K562 (cell line): ENCODE measurements around the gene DCP2. TPM values are rescaled to one million over a fixed set of nuclear protein-coding genes. Genes with fewer than 3 reads are reported as not detected.

Source experiments
- CBX1 ChIP-seq: sonication (generic); IDR thresholded peaks from 2 replicates; pipeline ENCODE4 v1.6.1; 2016; ENCODE audit warnings: antibody characterized with exemption, low read depth, mild to moderate bottlenecking
- KAT2B ChIP-seq: IDR thresholded peaks from one replicate; pipeline ENCODE4 v1.6.1; 2012; ENCODE audit warnings: low read depth, mild to moderate bottlenecking, control low read depth, inconsistent platforms, low read length, moderate library complexity
- PHB ChIP-seq: fragments of 250-450 bp; sonication (Bioruptor Pico); IDR thresholded peaks from 2 replicates; pipeline ENCODE4 v1.5.0; 2021
- TCF7 ChIP-seq: sonication (generic); IDR thresholded peaks from 2 replicates; pipeline ENCODE4 v1.6.1; 2016; ENCODE audit warnings: antibody characterized with exemption, borderline replicate concordance
- ZNF551 ChIP-seq: fragments of 250-450 bp; sonication (Bioruptor Pico); IDR thresholded peaks from 2 replicates; pipeline ENCODE4 v1.5.0; 2021; ENCODE audit warnings: mild to moderate bottlenecking, moderate library complexity
- polyA plus RNA-seq, 8 experiments: library from polyadenylated mRNA; depleted of rRNA in 4 of 8; stranded (reverse) in 5 of 8; unstranded in 3 of 8; fragments of >200 nt; fragmentation: Nextera tagmentation in 2 of 8; fragmentation: Illumina TruSeq in 1 of 8; extraction: Ambion mirVana in 2 of 8; extraction: Trizol in 1 of 8; gene quantifications; 2 replicates each; pipeline versions ENCODE4 v1.2.1 to v1.2.3, GENCODE V29; 2011 to 2014; ENCODE audit warnings: inconsistent platforms in 1 of 8, missing spikeins in 1 of 8
- total RNA-seq, 7 experiments: library from RNA; depleted of rRNA in 6 of 7; stranded (reverse); fragments of >200 nt in 6 of 7; fragmentation: Illumina TruSeq in 2 of 7; extraction: Trizol in 2 of 7; gene quantifications; 2 replicates each; pipeline versions ENCODE4 v1.2.1 to v1.2.3, GENCODE V29; 2011 to 2021; ENCODE audit warnings: low replicate concordance in 1 of 7
- TF ChIP-seq, protein P1 (sequence below): fragments of 450-650 bp; IDR thresholded peaks from 2 replicates; pipeline ENCODE4 v1.6.1; 2016; ENCODE audit warnings: low read depth
- TF ChIP-seq, protein P2 (sequence below), 2 experiments: fragments of 450-650 bp in 1 of 2; sonication (generic) in 1 of 2; formaldehyde crosslinking in 1 of 2; IDR thresholded peaks; 2 replicates each; pipeline versions ENCODE4 v1.7.1 to v1.9.0; 2016 to 2022; ENCODE audit warnings: inconsistent platforms in 1 of 2, mild to moderate bottlenecking in 1 of 2, missing genetic modification reagents in 1 of 2
- TF ChIP-seq, protein P3 (sequence below), 2 experiments: fragments of 250-450 bp in 1 of 2; fragments of 450-650 bp in 1 of 2; sonication (Bioruptor Pico) in 1 of 2; IDR thresholded peaks; 2 replicates each; pipeline versions ENCODE4 v1.6.1 to v1.8.0; 2016 to 2021; ENCODE audit warnings: mild to moderate bottlenecking in 2 of 2, moderate library complexity in 2 of 2, missing compliant biosample characterization in 1 of 2, missing genetic modification characterization in 1 of 2

Gene DCP2
- total and polyA plus RNA-seq, 9 of the 15 experiments (the other 6 are each of a cell fraction or from before 2014, with no cell fraction given): 25.9 to 109 (median 46.7) TPM

DNA sequence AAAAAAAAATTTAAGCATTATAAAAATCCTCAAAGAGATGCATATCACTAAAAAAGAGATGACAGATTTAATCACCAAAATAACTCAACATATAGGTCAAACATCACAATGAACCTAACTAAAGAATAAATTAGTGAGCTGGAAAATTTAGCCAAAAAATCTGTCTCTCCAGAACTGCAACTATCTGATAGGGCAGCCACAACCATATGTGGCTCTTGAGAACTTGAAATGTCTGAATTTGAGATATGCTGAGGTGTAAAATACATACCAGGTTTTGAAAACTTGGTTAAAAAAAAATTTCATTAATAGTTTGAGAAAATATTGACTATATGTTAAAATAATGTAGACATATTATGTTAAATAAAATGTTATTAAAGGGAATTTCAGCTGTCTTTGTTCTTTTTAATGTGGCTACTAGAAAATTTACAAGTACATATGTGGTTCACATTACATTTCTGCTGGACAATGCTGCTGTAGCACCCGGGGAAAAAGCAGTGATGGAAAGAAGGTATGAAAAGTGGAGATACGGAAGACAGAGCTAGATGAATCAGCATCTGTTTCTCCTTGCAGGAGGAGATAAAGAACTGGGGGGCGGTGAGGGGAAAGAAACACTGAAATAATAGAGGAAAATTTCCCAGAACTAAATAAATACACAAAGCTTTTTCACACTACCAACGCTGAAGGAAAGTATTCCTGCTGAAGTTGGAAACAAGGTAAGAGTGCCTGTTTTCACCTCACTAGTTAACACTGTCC, 66.1 kb downstream of the DCP2 start (continued):
- TF ChIP-seq, protein P1, sequence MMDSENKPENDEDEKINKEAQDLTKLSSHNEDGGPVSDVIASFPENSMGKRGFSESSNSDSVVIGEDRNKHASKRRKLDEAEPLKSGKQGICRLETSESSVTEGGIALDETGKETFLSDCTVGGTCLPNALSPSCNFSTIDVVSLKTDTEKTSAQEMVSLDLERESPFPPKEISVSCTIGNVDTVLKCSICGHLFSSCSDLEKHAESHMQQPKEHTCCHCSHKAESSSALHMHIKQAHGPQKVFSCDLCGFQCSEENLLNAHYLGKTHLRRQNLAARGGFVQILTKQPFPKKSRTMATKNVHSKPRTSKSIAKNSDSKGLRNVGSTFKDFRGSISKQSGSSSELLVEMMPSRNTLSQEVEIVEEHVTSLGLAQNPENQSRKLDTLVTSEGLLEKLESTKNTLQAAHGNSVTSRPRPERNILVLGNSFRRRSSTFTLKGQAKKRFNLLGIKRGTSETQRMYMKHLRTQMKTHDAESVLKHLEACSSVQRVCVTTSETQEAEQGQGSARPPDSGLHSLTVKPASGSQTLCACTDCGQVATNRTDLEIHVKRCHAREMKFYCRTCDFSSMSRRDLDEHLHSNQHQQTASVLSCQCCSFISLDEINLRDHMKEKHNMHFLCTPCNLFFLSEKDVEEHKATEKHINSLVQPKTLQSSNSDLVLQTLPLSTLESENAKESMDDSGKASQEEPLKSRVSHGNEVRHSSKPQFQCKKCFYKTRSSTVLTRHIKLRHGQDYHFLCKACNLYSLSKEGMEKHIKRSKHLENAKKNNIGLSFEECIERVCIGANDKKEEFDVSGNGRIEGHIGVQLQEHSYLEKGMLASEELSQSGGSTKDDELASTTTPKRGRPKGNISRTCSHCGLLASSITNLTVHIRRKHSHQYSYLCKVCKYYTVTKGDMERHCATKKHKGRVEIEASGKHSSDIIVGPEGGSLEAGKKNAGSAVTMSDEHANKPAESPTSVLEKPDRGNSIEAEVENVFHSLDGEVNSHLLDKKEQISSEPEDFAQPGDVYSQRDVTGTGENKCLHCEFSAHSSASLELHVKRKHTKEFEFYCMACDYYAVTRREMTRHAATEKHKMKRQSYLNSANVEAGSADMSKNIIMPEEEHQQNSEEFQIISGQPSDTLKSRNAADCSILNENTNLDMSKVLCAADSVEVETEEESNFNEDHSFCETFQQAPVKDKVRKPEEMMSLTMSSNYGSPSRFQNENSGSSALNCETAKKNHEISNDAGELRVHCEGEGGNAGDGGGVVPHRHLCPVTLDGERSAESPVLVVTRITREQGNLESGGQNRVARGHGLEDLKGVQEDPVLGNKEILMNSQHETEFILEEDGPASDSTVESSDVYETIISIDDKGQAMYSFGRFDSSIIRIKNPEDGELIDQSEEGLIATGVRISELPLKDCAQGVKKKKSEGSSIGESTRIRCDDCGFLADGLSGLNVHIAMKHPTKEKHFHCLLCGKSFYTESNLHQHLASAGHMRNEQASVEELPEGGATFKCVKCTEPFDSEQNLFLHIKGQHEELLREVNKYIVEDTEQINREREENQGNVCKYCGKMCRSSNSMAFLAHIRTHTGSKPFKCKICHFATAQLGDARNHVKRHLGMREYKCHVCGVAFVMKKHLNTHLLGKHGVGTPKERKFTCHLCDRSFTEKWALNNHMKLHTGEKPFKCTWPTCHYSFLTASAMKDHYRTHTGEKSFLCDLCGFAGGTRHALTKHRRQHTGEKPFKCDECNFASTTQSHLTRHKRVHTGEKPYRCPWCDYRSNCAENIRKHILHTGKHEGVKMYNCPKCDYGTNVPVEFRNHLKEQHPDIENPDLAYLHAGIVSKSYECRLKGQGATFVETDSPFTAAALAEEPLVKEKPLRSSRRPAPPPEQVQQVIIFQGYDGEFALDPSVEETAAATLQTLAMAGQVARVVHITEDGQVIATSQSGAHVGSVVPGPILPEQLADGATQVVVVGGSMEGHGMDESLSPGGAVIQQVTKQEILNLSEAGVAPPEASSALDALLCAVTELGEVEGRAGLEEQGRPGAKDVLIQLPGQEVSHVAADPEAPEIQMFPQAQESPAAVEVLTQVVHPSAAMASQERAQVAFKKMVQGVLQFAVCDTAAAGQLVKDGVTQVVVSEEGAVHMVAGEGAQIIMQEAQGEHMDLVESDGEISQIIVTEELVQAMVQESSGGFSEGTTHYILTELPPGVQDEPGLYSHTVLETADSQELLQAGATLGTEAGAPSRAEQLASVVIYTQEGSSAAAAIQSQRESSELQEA: no peak
- TF ChIP-seq, protein P2, sequence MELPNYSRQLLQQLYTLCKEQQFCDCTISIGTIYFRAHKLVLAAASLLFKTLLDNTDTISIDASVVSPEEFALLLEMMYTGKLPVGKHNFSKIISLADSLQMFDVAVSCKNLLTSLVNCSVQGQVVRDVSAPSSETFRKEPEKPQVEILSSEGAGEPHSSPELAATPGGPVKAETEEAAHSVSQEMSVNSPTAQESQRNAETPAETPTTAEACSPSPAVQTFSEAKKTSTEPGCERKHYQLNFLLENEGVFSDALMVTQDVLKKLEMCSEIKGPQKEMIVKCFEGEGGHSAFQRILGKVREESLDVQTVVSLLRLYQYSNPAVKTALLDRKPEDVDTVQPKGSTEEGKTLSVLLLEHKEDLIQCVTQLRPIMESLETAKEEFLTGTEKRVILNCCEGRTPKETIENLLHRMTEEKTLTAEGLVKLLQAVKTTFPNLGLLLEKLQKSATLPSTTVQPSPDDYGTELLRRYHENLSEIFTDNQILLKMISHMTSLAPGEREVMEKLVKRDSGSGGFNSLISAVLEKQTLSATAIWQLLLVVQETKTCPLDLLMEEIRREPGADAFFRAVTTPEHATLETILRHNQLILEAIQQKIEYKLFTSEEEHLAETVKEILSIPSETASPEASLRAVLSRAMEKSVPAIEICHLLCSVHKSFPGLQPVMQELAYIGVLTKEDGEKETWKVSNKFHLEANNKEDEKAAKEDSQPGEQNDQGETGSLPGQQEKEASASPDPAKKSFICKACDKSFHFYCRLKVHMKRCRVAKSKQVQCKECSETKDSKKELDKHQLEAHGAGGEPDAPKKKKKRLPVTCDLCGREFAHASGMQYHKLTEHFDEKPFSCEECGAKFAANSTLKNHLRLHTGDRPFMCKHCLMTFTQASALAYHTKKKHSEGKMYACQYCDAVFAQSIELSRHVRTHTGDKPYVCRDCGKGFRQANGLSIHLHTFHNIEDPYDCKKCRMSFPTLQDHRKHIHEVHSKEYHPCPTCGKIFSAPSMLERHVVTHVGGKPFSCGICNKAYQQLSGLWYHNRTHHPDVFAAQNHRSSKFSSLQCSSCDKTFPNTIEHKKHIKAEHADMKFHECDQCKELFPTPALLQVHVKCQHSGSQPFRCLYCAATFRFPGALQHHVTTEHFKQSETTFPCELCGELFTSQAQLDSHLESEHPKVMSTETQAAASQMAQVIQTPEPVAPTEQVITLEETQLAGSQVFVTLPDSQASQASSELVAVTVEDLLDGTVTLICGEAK (IDR thresholded peaks at IDR 0.05): no peak
- TF ChIP-seq, protein P2 (CRISPR knock-in tag; IDR thresholded peaks at IDR 0.05): no peak
- TF ChIP-seq ZNF551 (CRISPR knock-in tag) (no peak), TCF7 (no peak), PHB (CRISPR knock-in tag) (no peak), KAT2B (no peak), CBX1 (no peak)
- TF ChIP-seq, protein P3, sequence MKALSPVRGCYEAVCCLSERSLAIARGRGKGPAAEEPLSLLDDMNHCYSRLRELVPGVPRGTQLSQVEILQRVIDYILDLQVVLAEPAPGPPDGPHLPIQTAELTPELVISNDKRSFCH (CRISPR knock-in tag; IDR thresholded peaks at IDR 0.05): no peak
- TF ChIP-seq, protein P3 (tag; IDR thresholded peaks at IDR 0.05): no peak
